GM19395 (cell line): ENCODE data around the gene RPS2.
"Not testable (repeated sequence)": the region's sequence is repeated elsewhere in the genome, so short reads cannot be mapped to it uniquely, and the experiment has no call there.

ENCODE experiments used
- ATAC-seq: cut with Tn5 transposase; IDR thresholded peaks from one replicate; pipeline ENCODE4 v1.9.1; 2021; ENCODE audit warnings: mild to moderate bottlenecking, moderate library complexity; ENCODE audit not compliant: unreplicated experiment

RPS2 gene

GRCh38 chr16:1942810-1943726 is 21.6 kb downstream of the RPS2 start, which contains the start of gene MSRB1:
Gene MSRB1 (minus strand): TSS chr16:1943199. CDS start chr16:1943156, 43 bp downstream.
- peak; percentile 86 for ATAC-seq

DNA sequence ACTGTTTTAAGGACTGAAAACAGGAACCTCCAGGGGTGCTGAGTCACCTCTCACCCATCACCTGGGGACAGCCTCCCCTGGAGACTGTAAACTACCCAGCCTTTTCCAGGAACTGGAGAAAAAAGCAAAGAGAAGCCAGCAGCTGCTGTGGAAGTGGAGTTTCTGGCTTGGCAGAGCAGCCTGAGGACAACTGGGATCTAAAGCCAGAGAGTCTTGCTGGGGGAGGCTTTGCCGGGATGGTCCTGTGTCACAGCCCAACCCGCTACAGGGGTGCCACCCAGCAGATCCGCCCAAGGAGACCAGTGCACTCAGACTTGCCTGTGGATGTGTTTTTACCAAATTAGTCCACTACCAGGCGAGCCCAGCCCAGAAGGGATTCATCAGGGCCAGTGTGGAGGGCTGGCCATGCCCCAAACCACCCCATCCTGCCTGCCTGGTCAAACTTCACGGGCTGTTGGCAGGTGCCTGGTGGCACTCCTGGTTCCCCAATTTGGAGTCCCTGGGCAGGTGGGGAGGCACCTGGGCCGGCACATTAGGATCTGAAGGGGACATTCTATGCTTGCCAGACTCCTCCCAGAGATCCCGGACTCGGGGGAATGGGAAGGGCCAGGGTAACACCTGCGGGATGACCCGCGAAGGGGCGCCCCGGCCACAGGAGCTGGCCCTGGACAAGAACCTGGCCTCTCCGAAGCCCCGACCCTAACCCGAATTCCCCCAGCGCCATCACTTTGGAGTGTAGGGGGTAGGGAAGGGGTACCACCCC is 22.4 kb downstream of the RPS2 start:
- no peak for ATAC-seq

DNA sequence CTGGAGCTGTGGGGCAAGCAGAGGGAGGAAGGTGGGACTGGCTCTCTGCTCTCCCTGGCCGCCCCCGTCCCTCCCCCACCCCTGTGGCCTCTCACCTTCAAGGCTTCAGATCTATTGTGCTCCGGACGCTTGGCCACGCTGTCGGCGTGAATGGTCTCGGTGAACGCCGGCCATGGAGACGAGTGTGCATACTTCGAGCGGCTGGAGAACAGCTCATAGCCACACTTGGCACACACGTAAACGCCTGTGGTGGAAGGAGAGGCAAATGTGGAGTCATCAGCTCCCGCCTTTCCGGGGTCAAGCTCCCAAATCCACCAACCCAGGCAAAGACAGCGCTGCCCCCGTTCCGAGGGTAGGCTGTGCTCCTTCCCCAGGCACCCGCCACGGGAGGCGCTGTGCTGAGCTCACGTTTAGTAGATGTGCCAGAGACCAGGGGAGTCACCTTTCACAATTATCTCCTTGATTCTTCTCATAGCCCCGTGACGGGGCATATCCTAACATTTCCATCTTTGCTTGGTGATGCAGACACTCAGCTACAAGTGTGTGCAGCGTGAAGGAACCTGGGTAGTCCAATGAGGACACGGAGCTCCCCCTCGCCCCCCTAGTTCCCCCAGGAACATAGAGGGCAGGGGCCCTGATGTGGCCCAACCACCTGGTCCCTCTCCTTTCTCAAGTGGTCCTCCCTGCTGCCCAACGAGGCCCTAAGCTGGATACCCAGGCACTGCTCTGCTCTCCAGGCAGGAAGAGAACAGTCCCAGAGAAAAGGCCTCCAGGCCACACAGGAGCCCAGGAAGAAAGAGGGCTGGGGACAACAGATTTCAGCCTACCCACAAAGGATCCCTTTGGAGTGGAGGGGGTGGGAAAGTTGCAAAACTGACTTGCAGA is 23.2 kb downstream of the RPS2 start:
- ATAC-seq: no peak

DNA sequence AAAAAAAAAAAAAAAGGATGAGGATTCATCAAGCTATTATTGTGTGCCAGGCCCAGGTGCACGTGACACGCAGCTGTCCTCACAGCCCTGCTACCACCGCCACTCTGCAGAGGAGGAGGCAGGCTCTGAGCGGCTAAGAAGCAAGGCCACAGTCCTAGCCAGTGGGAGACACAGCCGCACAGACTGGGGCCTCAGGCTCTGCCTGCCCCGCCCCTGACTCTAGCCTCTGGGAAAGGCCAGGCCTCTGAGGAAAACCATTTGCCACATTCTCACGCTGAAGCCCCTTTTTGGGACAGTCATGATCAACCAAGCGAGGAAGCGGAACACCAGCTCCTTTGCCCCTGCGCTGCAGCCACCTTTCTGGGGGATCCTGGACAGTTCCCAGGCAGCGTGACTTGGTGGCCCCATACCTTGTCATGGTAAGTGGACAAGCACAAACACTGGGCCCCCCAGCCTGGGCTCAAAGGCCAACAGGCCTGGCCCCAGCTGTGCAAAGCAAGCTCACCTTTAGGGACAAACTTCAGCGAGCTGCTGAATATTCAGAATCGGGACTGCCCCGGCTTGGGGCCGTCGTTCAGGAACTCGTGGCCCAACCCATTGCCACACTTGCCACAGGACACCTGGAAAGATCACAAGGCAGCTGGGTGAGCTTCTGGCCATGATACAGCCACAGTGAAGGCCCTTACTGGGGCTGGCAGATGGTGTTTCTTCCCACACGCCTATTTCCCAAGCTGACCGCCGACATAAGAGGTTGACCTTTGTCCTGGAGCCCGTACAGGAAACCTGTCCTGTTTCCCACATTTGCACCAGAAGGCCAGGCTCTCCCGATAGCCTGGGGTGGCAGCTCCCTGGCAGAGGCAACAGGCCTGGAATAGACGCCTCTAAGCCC is 24.1 kb downstream of the RPS2 start:
- no peak for ATAC-seq

GRCh38 chr16:1939833-1940232 is 24.8 kb downstream of the RPS2 start:
- ATAC-seq: not testable (repeated sequence)

DNA sequence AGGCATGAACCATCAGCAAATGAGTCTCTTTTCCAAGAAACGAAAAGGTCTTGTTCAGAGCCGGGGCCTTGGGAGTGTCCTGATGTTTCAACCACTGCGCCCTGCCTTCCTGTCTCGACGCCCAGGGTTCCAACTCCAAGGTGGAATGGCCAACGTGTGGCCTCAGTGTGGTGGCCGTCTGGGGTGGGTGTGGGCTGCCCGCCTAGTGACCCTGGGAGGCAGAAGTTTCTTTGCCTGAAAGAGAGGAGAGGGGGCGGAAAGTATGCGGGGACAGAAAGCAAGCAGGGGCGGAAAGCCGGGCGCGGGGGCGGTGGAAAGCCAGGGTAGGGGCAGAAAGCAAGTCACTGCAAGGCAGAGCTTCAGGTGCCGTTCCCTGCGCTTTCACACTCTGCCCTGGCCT is 25.7 kb downstream of the RPS2 start:
- ATAC-seq: no peak

GRCh38 chr16:1938316-1938715 is 26.3 kb downstream of the RPS2 start:
- ATAC-seq: no peak

DNA sequence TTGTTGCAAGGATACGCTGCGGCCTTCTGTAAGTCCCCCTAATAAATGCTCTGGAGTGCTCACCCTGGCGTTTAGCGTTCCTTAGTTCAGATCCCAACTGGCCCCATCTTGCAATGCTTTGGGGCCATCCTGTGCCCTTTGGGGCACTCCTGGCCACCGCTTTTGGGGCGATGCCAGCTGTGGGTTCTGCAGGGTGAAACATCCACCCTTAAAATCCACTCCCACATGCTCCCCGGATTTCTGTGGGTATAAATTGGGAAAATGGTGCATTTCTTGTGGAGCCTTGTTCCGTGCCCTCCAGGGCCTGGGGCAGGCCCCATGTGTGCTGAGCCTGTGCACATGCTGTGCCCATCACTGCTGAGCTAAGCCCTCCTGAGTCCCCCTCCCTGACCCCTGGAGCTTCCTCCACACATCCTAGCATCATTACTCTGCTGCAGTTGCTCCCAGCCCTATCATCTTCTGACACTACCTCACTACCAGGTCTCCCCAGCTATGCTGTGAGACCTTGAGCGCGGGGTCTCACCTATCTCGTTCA is 27.6 kb downstream of the RPS2 start:
- no peak for ATAC-seq

GRCh38 chr16:1933097-1933661 is 31.4 kb downstream of the RPS2 start:
- no peak for ATAC-seq

- ATAC-seq: no peak
Measured at GRCh38 chr16:1932050-1933028, 32.3 kb downstream of the RPS2 start.

DNA sequence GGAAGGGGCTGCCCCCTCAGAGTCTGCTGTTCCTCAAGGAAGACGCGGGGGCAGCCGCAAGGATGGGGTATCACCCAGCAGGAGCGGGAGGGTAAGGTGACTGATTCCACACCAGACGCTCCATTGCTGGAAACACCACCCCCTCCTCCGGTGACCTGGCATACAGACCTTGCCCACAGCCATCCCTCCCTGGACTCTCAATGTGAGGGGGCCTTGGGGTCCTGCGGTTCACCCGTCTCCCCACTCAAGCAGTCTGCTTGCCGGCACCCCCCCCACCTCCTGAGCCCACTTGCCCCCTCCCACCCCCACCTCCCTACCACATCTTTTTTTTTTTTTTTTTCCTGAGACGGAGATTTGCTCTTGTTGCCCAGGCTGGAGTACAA is 34.3 kb downstream of the RPS2 start:
- no peak for ATAC-seq

DNA sequence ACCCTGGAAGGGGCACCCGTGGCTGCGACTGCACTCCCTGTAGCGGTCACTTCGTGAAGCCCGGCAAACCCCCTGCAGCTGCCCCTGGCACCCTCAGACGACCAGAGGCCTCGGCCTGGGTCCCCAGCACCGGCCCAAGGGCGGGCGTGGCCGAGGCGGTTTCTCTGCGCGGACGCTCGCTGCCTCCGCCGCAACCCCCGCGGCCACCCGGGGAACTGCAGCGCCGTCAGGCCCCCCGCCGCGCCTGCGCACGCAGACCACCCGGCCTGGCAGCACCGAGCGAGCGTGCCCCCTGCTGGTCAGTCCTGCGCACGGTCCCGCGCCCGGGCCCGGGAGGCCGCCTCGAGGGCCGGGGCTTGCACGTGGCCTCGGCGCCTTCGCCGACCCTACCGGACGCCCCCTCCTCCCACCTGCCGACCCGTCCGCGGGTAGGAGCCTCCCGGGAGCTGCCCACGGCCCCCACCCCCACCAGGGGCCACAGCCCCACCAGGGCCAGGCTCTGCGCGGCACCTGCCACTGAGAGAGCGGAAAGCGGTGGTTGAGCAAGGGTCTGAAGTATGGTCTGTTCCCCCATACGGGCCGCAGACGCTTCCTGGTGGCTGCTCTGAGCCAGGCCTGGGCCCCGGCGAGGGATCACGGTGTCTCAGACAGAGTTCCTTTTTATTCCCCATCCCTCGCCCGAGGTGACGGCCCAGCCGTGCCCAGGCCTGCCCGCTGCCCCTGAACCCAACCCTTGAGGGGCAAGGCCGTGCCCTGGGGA is 34.9 kb downstream of the RPS2 start:
- ATAC-seq: peak; percentile 74

GRCh38 chr16:1929105-1929504 is 35.5 kb downstream of the RPS2 start:
- ATAC-seq: peak; percentile 42

DNA sequence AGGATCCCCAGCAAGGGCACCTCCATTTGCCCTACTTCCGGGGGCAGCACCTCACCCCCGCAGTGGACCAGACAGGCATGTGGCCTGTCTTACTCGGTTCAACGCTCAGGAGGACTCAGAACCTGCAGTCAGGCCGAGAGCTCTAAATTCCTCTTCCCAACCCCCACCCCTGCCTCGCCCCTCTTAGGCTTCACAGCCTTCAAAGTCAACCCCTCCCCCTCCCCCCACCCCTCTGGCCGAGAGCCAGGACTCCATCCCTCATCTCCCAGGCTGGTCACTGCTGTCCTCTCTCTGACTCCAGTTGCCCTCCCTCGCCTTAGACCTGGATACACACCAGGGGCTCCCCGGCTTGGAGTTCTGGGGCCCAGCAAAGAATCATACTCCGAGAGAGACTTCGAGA is 38.4 kb downstream of the RPS2 start:
- ATAC-seq: no peak

GRCh38 chr16:1924095-1924494 is 40.5 kb downstream of the RPS2 start:
- ATAC-seq: no peak

DNA sequence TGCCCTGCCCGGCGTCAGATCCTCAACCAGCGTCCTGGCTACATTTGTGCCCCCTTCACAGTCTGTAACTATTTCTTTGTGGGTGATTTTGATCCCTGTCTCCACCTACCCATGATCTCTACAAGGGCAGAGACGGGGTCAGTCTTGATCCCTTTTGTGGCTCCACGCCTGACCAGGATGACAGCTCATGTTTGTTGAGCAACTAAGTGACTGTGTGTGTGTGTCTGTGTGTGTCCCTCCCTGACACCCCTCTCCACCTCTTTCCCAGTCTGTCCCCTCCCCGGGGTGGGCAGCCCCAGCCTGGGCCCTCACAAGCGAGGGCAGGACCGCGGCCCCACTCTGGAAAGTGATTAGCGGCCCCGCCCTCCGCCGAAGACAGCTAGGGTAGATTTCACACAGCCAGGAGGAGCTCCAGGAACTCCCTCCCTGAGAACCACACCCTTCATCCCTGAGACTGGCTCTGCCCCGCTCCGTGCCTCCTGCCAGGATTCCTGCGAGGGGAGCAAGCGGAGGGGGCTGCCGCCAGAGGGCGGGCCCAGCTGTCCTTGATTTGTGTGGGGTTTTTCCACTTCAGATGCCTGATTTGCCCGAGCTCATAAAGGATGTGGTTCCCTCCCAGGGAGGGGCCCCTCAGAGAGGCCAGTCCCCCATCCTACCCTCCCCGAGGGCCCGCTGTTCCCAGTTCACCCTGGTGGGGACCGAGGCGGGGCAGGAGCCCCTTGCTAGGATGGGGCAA is 41.2 kb downstream of the RPS2 start:
- no peak for ATAC-seq

DNA sequence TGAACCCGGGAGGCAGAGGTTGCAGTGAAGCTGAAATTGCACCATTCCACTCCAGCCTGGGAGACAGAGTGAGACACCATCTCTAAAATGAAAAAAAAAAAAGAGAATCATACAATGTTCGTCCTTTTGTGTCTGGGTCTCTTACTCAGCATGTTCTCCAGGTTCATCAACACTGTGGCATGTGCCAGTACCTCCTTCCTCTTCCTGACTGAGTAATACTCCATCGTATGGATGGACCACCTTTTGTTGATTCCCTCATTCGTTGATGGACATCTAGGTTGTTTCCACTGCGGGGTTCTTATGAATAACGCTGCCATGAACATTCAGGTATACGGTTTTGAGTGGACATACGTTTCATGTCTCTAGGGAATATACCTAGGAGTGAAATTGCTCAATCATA is 42.3 kb downstream of the RPS2 start:
- ATAC-seq: no peak
